Fibroblast of peridontal ligament (primary cell): ENCODE measurements around the gene MAP7.
"Not testable (repeated sequence)": the region's sequence is repeated elsewhere in the genome, so short reads cannot be mapped to it uniquely, and the experiment has no call there.

Experiments
- DNase-seq: peaks from one replicate; pipeline ENCODE4 v3.0.0-alpha.2; 2010; ENCODE audit errors: extremely low read depth

MAP7 gene

GRCh38 chr6:136550330-136551071, at the start of gene MAP7:
MAP7 (minus strand) TSS chr6:136550422; CDS start chr6:136550408, 14 bp downstream.
- no peak for DNase-seq

DNA sequence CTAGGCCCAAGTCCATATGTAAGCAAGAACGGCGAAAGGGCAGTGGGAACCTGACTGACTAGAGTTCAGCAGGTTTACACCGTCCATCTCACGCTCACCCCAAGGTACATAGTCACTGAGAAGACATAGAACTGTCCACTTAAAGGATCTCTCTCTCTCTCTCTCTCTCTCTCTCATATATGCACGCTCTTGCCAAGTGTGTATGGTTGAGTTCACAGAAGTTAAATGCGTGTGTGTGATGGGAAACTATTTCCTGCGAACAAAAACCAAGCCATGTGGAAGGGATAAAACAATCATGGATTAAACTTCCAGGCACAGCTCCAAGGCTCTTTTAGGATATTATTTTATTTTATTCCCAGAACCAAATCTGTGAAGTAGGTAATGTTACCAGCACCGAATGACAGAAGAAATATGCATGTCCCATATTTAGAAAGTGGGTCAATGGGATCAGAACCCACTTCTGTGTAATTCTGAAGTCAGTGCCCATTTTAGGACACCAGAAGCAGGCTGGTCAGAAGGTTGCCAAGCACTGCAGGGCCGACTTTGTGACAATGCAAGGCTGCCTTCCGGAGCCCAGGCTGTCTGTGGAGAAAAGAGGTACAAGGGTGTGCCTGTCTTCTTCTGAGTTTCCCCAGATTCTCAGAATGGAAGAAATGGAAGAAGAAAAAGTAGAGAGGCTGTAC, 49.2 kb upstream of the MAP7 start:
- DNase-seq: peak; percentile 95

DNA sequence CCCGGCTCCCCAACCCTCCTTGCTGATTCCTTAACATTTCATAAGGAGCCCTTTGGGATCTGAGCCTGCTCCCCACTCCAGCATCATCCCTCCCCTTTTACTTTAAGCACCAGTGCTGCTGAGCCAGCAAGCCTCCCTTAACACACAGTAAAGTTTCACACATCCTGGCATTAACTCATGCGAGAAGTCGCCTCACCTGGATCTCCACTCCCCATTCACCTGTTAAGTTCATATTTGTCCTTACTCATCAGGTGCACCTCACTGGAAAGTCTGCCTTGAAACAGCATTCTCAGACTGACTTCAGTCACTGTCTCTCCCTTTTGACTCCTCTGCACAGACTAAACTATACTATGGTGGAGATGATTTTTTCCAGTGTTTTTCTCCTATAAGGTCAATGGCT, 47.8 kb upstream of the MAP7 start:
- no peak for DNase-seq

DNA sequence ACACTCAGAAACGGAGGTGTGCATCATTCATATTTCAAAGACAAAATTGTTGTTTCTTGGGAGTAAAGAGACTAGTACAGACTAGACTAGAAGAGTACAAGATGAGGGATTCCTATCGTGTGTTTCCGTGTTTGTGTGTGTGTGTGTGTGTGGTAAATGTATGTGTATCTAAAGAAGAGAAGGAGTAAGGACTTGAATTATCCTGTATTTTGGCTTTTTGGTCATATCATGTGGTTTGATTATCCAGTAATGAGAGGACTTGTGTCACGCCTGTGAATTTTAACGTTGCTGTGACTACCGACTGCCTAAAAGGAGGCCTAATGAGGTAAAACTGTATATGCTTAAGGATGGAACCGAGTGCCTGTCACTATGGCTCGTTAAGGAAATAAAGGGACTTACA, 44.4 kb upstream of the MAP7 start:
- DNase-seq: no peak

- peak; percentile 99 for DNase-seq
Measured at GRCh38 chr6:136593748-136594490, 43.7 kb upstream of the MAP7 start.

GRCh38 chr6:136592930-136593673, 42.9 kb upstream of the MAP7 start:
- DNase-seq: peak; percentile 77

DNA sequence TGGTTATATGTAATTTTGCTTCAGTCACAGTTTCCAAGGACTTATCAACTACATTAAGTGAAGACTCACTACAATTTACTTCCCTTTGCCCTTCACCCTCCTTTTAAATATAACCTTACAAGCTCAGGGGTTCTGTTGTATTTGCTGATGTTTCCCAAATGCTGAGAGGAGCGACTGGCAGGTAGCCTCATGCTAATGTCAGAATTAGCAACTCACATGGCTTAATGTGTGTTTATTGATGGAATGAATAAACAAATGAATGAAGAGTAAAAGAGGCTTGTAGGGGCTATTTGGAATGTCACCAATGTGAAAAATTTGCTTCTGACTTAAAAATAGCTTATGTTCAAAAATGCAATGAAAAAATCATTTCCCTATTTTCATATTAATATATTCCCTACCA, 41.4 kb upstream of the MAP7 start:
- no peak for DNase-seq

- not testable (repeated sequence) for DNase-seq
Measured at GRCh38 chr6:136590846-136591245, 40.6 kb upstream of the MAP7 start.

DNA sequence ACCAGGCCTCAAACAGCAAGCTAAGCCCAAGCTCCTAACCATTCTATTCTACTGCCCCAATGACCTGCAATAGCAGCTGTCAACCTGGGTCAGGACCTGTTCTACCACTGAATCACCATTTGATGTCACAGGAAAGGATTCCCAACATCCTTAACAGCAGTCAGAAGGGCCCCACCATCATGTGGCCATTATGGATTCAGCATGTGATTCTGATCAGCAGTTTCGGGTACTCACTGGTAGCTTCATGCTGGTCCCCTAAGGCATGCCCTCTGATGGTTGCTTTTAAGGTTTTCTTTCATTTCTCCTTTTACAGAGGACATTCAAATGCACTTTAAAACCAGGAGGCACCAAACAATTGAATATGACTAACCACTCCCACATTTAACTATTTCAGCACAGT, 37.3 kb upstream of the MAP7 start:
- no peak for DNase-seq

DNA sequence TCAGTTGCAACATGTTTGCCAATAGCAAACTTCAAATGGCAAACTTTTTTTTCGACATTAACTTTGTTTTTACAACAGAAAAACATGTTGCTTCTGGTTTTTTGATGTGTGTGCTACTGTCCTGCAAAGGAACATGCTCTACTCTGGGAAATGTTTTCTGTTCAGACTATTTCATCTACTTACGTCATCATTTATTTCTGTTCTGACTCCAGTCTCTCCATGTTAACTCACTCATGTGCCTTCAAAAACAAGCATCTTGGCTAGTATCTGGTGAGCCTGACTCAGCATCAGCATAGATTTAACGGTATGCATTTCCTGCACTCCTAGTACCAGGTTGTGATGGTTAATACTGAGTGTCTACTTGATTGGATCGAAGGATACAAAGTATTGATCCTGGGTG, 36.1 kb upstream of the MAP7 start:
- DNase-seq: peak; percentile 96

GRCh38 chr6:136585523-136585922, 35.3 kb upstream of the MAP7 start:
- DNase-seq: not testable (repeated sequence)

- not testable (repeated sequence) for DNase-seq
Measured at GRCh38 chr6:136584290-136584689, 34.1 kb upstream of the MAP7 start.

- peak; percentile 98 for DNase-seq
Measured at GRCh38 chr6:136582711-136583471, 32.7 kb upstream of the MAP7 start.

GRCh38 chr6:136579800-136580199, 29.6 kb upstream of the MAP7 start:
- DNase-seq: no peak

GRCh38 chr6:136576821-136577220, 26.6 kb upstream of the MAP7 start:
- no peak for DNase-seq

GRCh38 chr6:136571496-136571895, 21.3 kb upstream of the MAP7 start:
- no peak for DNase-seq

DNA sequence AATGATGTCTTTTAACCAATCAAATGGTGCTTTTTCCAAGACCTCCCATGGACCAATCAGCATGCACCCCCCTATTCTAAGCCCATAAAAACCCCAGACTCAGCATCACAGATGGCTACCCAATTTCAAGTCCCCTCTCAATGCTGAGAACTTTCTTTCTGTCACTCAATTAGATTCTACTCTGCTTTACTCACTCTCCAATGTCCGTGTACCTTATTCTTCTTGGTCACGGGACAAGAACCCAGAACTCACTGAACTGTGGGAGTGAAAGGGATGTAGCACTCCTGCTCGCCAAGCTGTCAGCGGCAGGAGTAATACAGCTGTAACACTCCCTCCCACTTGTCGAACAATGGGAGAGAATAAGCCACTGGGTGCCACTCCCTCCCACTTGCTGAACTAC, 20.8 kb upstream of the MAP7 start:
- DNase-seq: no peak

DNA sequence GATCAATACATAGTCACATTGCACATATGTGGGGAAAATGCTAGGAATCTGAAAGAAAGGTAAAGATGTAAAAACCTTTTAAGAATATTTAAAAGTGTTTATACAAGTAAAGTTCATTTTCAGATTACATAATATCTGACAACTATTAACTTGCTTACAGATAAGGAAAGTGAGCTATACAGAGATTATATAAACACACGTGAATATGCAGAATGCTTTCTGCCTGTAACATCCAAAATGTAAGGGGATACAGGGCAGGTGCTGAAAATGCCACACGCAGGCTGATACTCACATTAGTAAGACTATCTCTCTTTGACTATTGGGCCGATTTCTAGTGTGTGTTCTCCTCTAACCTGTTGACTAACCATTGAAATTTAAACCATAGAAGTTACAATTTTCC, 17.9 kb upstream of the MAP7 start:
- DNase-seq: no peak

GRCh38 chr6:136567688-136568087, 17.5 kb upstream of the MAP7 start:
- DNase-seq: no peak

DNA sequence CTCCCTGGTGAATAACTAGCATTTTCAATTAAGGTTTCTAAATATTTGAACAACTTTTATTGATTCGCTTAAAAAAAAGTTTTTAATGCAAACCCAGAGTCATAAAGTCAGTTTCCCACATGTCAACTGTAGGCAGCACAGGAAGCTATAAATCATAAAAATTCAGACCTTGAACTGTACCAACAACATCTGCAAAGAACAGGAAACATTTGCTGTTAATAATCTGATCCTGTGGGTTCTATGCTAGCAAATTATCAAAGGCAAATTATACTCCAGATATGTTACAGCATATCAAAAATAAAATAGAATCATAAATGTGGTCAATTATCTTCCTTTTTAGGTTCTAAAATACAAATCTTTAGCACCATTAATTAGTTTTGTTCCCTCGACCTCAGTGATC, 16.6 kb upstream of the MAP7 start:
- DNase-seq: no peak

DNA sequence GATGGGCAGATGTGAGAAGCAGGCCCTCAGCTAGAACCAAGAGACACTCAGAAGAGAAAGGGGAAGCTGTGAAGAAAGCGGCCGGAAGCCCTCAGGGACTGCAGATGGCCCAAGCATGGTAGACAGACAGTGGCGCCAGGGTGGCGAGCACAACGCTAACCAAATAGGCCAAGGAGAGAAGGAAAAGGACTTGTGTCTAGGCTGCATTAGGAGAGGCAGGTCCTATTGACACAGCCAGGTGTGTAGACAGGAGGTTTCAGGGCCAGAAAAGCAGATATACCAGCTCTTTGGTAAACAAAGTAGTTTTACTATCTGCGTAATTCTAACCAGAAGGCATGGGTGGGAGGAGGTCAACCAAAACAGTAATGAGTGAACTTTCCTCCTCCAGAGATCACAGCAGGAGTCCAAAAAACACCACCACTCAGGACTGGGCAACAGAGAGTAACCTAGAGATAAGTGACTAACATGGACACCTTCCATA, 15.8 kb upstream of the MAP7 start:
- DNase-seq: no peak
